ENCODE measurements around the gene PEAK1. TPM values are rescaled to one million over a fixed set of nuclear protein-coding genes. Genes with fewer than 3 reads are reported as not detected.

The PEAK1 gene
- total and polyA plus RNA-seq, 2 donors (not counting 1 experiment from before 2014, with no cell fraction given) = 61.0 to 91.8 TPM

DNA sequence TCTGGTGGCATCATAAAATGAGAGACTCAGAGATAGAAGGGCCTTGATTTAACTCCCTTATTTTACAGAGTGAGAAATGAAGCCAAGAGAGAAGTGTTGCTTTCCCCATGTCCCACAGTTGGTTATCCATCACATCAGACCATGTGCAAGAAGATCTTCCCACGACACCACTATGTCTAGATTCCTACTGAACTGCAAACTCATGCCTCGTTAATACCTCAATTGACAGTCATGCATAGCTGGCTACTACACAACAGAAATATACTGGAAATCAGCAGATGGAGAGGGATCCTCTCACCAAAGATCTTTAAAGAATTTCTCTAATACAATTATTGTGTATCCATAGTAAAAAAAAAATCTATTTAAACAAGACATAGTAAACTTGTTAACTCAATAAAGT is 33.3 kb downstream of the PEAK1 start:
- peaks cover 2% of the 10 kb centered on the region for H3K4me1 ChIP-seq (ENCODE audit: control insufficient read depth, extremely low read depth, insufficient read depth, low read length)
- H3K9ac ChIP-seq (ENCODE audit: insufficient read depth, low read length) = no peak overlapping the region
- H3K79me2 ChIP-seq (ENCODE audit: control insufficient read depth, insufficient read depth, low read length) = peaks cover 89% of the 10 kb centered on the region
- no peaks in the 10 kb centered on the region for H3K9me3 ChIP-seq (ENCODE audit: control insufficient read depth, insufficient read depth, low read depth, low read length)
- H3K4me3 ChIP-seq (replicated peaks in 1 of 4; ENCODE audit: control extremely low read depth in 1 of 4, insufficient read depth in 1 of 4, low read depth in 3 of 4, low read length in 4 of 4) = no peak overlapping the region
- H3K4me2 ChIP-seq (ENCODE audit: extremely low read depth, insufficient read depth, low read length) = no peak overlapping the region
- no peak overlapping the region for H2AFZ ChIP-seq (ENCODE audit: low read length)
- DNase-seq (ENCODE audit: low read depth in 2 of 2) = no peak
- no peaks in the 10 kb centered on the region for H3K36me3 ChIP-seq (ENCODE audit: control insufficient read depth, insufficient read depth, low read length)
- H3K27me3 ChIP-seq (ENCODE audit: control insufficient read depth, insufficient read depth, low read length) = no peaks in the 10 kb centered on the region
- H4K20me1 ChIP-seq (ENCODE audit: control insufficient read depth, extremely low read depth, insufficient read depth, low read length) = peaks cover 4% of the 10 kb centered on the region
- H3K27ac ChIP-seq (ENCODE audit: insufficient read depth, low read length) = no peak overlapping the region
- TF ChIP-seq, protein P1, sequence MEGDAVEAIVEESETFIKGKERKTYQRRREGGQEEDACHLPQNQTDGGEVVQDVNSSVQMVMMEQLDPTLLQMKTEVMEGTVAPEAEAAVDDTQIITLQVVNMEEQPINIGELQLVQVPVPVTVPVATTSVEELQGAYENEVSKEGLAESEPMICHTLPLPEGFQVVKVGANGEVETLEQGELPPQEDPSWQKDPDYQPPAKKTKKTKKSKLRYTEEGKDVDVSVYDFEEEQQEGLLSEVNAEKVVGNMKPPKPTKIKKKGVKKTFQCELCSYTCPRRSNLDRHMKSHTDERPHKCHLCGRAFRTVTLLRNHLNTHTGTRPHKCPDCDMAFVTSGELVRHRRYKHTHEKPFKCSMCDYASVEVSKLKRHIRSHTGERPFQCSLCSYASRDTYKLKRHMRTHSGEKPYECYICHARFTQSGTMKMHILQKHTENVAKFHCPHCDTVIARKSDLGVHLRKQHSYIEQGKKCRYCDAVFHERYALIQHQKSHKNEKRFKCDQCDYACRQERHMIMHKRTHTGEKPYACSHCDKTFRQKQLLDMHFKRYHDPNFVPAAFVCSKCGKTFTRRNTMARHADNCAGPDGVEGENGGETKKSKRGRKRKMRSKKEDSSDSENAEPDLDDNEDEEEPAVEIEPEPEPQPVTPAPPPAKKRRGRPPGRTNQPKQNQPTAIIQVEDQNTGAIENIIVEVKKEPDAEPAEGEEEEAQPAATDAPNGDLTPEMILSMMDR (conservative IDR thresholded peaks at IDR 0.05 in 1 of 2, IDR thresholded peaks at IDR 0.05 in 1 of 2; ENCODE audit: low read depth in 1 of 2, low read length in 2 of 2) = no peak
- TF ChIP-seq EZH2 (IDR thresholded peaks at IDR 0.05; ENCODE audit: low read length, missing control alignments) = no peak

DNA sequence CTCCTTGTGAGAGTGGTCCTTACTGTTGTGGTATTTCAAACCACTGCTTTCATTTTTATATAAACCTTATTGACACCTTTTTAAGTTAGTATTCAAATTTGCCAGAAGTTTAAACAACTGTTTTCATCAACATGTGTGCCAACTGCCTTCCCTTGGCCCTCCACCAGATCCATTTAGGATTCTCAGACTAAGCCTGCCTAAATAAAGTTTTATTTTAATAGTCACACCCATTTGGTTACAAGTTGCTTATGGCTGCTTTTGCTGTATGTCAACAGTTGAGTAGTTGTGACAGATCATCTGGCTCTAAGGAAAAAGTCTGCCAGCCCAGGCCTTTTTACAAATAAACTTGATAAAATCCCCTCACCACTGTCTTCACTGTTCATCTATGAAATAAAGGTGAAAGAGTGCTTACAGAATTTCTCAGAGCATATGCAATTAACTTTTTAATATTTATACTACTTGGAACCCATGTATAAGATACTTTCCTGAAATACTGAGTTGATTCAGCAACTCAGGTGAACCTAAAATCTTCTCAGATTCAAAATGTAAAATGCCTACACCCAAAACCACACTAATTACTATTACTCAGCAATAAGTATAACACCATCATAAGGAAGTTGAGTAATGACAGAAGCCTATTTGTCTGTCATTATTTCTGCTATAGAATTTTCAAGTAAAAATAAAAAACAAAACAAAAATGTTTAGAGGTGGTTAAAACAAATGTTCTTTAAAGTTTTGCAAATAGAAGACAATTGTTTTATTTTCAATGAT is 35.1 kb downstream of the PEAK1 start:
- H3K9me3 ChIP-seq (ENCODE audit: control insufficient read depth, insufficient read depth, low read depth, low read length) = no peaks in the 10 kb centered on the region
- H4K20me1 ChIP-seq (ENCODE audit: control insufficient read depth, extremely low read depth, insufficient read depth, low read length) = peaks cover 4% of the 10 kb centered on the region
- no peak overlapping the region for H3K4me3 ChIP-seq (replicated peaks in 1 of 4; ENCODE audit: control extremely low read depth in 1 of 4, insufficient read depth in 1 of 4, low read depth in 3 of 4, low read length in 4 of 4)
- peaks cover 87% of the 10 kb centered on the region for H3K79me2 ChIP-seq (ENCODE audit: control insufficient read depth, insufficient read depth, low read length)
- no peak overlapping the region for H3K4me2 ChIP-seq (ENCODE audit: extremely low read depth, insufficient read depth, low read length)
- H3K9ac ChIP-seq (ENCODE audit: insufficient read depth, low read length) = no peak overlapping the region
- H3K27ac ChIP-seq (ENCODE audit: insufficient read depth, low read length) = no peak overlapping the region
- TF ChIP-seq, protein P1 (conservative IDR thresholded peaks at IDR 0.05 in 1 of 2, IDR thresholded peaks at IDR 0.05 in 1 of 2; ENCODE audit: low read depth in 1 of 2, low read length in 2 of 2) = no peak
- no peak for TF ChIP-seq EZH2 (IDR thresholded peaks at IDR 0.05; ENCODE audit: low read length, missing control alignments)
- DNase-seq (ENCODE audit: low read depth in 2 of 2) = no peak
- H2AFZ ChIP-seq (ENCODE audit: low read length) = no peak overlapping the region
- H3K27me3 ChIP-seq (ENCODE audit: control insufficient read depth, insufficient read depth, low read length) = no peaks in the 10 kb centered on the region
- no peaks in the 10 kb centered on the region for H3K36me3 ChIP-seq (ENCODE audit: control insufficient read depth, insufficient read depth, low read length)
- peaks cover 2% of the 10 kb centered on the region for H3K4me1 ChIP-seq (ENCODE audit: control insufficient read depth, extremely low read depth, insufficient read depth, low read length)

DNA sequence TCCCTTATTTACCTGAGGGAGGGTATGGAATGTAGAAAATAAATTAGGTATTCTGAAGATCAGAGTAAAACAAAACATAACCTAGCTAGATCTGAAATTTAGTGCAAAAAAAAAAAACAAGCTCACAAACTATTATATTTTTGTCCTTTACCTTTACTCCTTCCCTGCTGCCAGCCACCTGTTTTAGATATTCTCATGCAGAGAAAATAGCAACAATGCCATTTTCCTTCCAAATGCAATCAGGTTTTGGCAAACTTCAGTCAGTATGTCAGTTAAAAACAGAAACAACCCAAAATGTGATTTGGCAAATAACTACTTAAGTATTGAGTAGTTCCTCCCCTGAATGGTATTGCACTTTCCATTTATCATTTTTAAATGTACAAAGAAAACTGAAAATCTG is 35.8 kb downstream of the PEAK1 start:
- Histone ChIP-seq H3K36me3 (ENCODE audit: control insufficient read depth, insufficient read depth, low read length) (no peaks in the 10 kb centered on the region), H3K9me3 (ENCODE audit: control insufficient read depth, insufficient read depth, low read depth, low read length) (no peaks in the 10 kb centered on the region), H2AFZ (ENCODE audit: low read length) (no peak overlapping the region), H4K20me1 (ENCODE audit: control insufficient read depth, extremely low read depth, insufficient read depth, low read length) (peaks cover 1% of the 10 kb centered on the region), H3K4me1 (ENCODE audit: control insufficient read depth, extremely low read depth, insufficient read depth, low read length) (peaks cover 2% of the 10 kb centered on the region), H3K79me2 (ENCODE audit: control insufficient read depth, insufficient read depth, low read length) (peaks cover 83% of the 10 kb centered on the region), H3K27me3 (ENCODE audit: control insufficient read depth, insufficient read depth, low read length) (no peaks in the 10 kb centered on the region), H3K27ac (ENCODE audit: insufficient read depth, low read length) (no peak overlapping the region), H3K9ac (ENCODE audit: insufficient read depth, low read length) (no peak overlapping the region), H3K4me2 (ENCODE audit: extremely low read depth, insufficient read depth, low read length) (no peak overlapping the region), H3K4me3 (replicated peaks in 1 of 4; ENCODE audit: control extremely low read depth in 1 of 4, insufficient read depth in 1 of 4, low read depth in 3 of 4, low read length in 4 of 4) (no peak overlapping the region)
- no peak for DNase-seq (ENCODE audit: low read depth in 2 of 2)
- TF ChIP-seq, protein P1 (conservative IDR thresholded peaks at IDR 0.05 in 1 of 2, IDR thresholded peaks at IDR 0.05 in 1 of 2; ENCODE audit: low read depth in 1 of 2, low read length in 2 of 2) = no peak
- no peak for TF ChIP-seq EZH2 (IDR thresholded peaks at IDR 0.05; ENCODE audit: low read length, missing control alignments)

All from fibroblast of lung (primary cell).